Tibial nerve (tissue), 4 donors: Measurements from ENCODE around the gene FAM53C. TPM values are rescaled to one million over a fixed set of nuclear protein-coding genes. Genes with fewer than 3 reads are reported as not detected.

Experiments used
- DNase-seq, 2 donors: peaks; one replicate each; pipeline ENCODE4 v3.0.0-alpha.2; 2019; ENCODE audit warnings: low spot score in 2 of 2
- H3K27ac ChIP-seq, 4 donors: fragments of 200-600 bp; sonication (generic) in 3 of 4; one replicate each; pipeline ENCODE4 v1.5.1; 2017 to 2019; ENCODE audit warnings: mild to moderate bottlenecking in 1 of 4
- H3K27me3 ChIP-seq, 2 donors: fragments of 200-600 bp; sonication (generic) in 1 of 2; one replicate each; pipeline versions ENCODE4 v1.5.1 to v1.6.0; 2017 to 2019
- H3K36me3 ChIP-seq, 3 donors: fragments of 200-600 bp; sonication (generic); one replicate each; pipeline ENCODE4 v1.5.1; 2018 to 2019
- H3K4me1 ChIP-seq, 4 donors: fragments of 200-600 bp; sonication (generic) in 3 of 4; one replicate each; pipeline ENCODE4 v1.5.1; 2017 to 2019
- H3K4me3 ChIP-seq, 4 donors: fragments of 200-600 bp; sonication (generic) in 3 of 4; one replicate each; pipeline ENCODE4 v1.5.1; 2017 to 2019; ENCODE audit warnings: mild to moderate bottlenecking in 1 of 4, moderate library complexity in 1 of 4
- H3K9me3 ChIP-seq, 4 donors: fragments of 200-600 bp; sonication (generic) in 3 of 4; one replicate each; pipeline ENCODE4 v1.5.1; 2017 to 2019
- EP300 ChIP-seq, 2 donors: sonication (generic); formaldehyde crosslinking; IDR thresholded peaks; one replicate each; pipeline ENCODE4 v1.6.1; 2017; ENCODE audit warnings: antibody characterized with exemption in 2 of 2, mild to moderate bottlenecking in 1 of 2
- POLR2A ChIP-seq, 2 donors: fragments of 450-650 bp; IDR thresholded peaks; one replicate each; pipeline ENCODE4 v1.6.1; 2017; ENCODE audit warnings: antibody characterized with exemption in 2 of 2, mild to moderate bottlenecking in 2 of 2, moderate library complexity in 2 of 2
- WGBS, 2 donors: methylation state at CpG; one replicate each; pipeline ENCODE4 v1.1.5; 2018; 5-methylcytosine and 5-hydroxymethylcytosine counted together
- total RNA-seq, 4 donors: library from RNA; depleted of rRNA; stranded (reverse); fragments of >200 nt; gene quantifications; one replicate each; pipeline ENCODE4 v1.1.0, GENCODE V29; 2016
- TF ChIP-seq, protein P1 (sequence below), 5 experiments: fragments of 200-600 bp in 3 of 5; fragments of 450-650 bp in 2 of 5; sonication (generic) in 3 of 5; IDR thresholded peaks; one replicate each; pipeline ENCODE4 v1.5.1; 2016 to 2019; ENCODE audit warnings: antibody characterized with exemption in 5 of 5, mild to moderate bottlenecking in 3 of 5, moderate library complexity in 2 of 5

The FAM53C gene
- total RNA-seq, 4 donors from 2014 or later = 15.5 to 39.1 (median 21.6) TPM

DNA sequence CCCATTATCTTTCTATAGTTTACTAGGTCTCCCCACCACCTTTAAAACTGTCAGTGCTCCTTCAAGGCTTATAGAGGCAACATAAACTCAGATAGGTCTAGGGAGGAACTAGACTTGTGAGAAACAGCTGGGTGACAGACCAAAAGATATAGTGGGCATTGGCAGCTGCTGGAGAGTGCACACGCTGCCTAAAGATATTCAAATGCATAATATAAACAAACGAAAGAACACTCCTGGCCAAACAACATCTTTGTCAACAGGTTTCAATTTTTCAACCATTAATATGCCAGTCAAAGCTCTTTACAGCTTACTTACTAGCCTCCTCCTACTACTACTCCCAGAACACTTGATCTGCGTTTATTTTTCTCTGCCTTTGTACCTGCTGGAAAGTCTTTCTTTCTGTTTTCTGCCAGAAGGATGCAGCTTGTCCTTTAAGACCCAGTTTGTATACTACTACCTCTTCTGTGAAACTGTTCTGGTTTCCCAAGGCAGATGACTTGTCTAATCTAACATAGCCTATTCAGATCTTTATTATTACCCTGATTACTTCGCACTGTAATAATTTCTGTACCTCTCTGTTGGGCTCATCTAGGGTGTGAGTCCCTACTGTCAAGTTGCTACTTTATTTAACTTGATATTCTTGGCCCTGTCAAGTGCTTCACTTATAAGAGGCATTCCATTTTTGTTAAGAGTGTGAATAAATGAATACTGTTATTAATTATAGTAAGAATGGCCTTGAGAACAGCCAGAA, 28.7 kb downstream of the FAM53C start:
- H3K4me3 ChIP-seq = no peak overlapping the region
- WGBS, 2 donors = 69 to 70% methylated on average over 4 of the region's 4 CpGs
- H3K27ac ChIP-seq = no peak overlapping the region
- no peaks in the 10 kb centered on the region for H3K27me3 ChIP-seq
- no peaks in the 10 kb centered on the region for H3K9me3 ChIP-seq
- no peaks in the 10 kb centered on the region for H3K36me3 ChIP-seq
- DNase-seq = no peak
- no peak for TF ChIP-seq POLR2A (IDR thresholded peaks at IDR 0.05)
- TF ChIP-seq, protein P1, sequence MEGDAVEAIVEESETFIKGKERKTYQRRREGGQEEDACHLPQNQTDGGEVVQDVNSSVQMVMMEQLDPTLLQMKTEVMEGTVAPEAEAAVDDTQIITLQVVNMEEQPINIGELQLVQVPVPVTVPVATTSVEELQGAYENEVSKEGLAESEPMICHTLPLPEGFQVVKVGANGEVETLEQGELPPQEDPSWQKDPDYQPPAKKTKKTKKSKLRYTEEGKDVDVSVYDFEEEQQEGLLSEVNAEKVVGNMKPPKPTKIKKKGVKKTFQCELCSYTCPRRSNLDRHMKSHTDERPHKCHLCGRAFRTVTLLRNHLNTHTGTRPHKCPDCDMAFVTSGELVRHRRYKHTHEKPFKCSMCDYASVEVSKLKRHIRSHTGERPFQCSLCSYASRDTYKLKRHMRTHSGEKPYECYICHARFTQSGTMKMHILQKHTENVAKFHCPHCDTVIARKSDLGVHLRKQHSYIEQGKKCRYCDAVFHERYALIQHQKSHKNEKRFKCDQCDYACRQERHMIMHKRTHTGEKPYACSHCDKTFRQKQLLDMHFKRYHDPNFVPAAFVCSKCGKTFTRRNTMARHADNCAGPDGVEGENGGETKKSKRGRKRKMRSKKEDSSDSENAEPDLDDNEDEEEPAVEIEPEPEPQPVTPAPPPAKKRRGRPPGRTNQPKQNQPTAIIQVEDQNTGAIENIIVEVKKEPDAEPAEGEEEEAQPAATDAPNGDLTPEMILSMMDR (IDR thresholded peaks at IDR 0.05) = no peak
- TF ChIP-seq EP300 (IDR thresholded peaks at IDR 0.05) = no peak
- peaks cover 0 to 72% (median 16%) of the 10 kb centered on the region in 4 donors for H3K4me1 ChIP-seq

DNA sequence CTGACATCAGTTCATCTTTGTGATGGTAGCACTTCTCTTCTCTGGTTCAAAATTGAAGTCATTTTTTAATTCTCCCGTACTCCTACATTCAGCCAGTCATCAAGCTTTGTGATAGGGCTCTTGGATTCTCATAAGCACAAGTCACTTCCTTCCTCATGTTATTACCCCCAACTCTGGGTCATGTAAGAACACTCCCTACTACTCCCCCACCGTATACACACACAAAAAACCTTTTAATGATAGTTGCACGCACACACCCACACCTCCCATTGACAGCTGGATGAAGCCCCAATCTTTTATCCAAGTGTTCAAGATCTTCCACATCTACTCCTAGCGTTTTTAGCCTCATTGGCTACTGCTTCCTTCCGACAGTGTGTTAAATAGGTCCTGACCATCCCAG, 31.2 kb downstream of the FAM53C start:
- Histone ChIP-seq H3K4me3 (no peak overlapping the region), H3K27ac (peak overlapping the region in 2 of 4 donors; percentile 44 to 52), H3K27me3 (no peaks in the 10 kb centered on the region), H3K9me3 (no peaks in the 10 kb centered on the region), H3K4me1 (peaks cover 0 to 85% (median 16%) of the 10 kb centered on the region in 4 donors), H3K36me3 (peaks cover 0 to 20% (median under 1%) of the 10 kb centered on the region in 3 donors)
- TF ChIP-seq POLR2A (IDR thresholded peaks at IDR 0.05) (no peak), EP300 (IDR thresholded peaks at IDR 0.05) (no peak)
- TF ChIP-seq, protein P1 (IDR thresholded peaks at IDR 0.05) = no peak
- DNase-seq = no peak
- WGBS, 2 donors = 67 to 69% methylated on average over 5 of the region's 5 CpGs

DNA sequence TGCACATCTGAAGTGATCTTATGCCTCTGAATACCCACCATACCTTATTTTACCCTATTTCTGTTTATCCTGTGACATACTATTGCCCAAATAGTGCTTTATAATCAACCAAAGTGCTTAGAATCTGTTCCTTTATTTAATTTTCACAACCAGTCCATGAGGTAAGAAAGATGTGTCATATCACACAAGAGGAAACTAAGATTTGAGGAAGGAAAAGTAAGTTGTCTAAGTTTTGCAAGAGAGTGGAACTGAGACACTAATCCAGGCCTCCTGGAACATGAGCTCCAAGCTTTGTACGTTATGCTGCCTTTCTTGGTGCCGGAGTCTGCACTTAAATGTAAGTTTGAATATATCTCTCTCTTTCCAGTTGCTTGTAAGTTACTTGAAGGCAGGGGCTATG, 31.6 kb downstream of the FAM53C start:
- TF ChIP-seq, protein P1 (IDR thresholded peaks at IDR 0.05) = no peak
- TF ChIP-seq EP300 (IDR thresholded peaks at IDR 0.05) (no peak), POLR2A (IDR thresholded peaks at IDR 0.05) (no peak)
- 73 to 79% methylated on average over 2 of the region's 2 CpGs for WGBS, 2 donors
- H3K4me3 ChIP-seq = no peak overlapping the region
- peaks cover 0 to 85% (median 14%) of the 10 kb centered on the region in 4 donors for H3K4me1 ChIP-seq
- H3K36me3 ChIP-seq = peaks cover 0 to 24% (median 3%) of the 10 kb centered on the region in 3 donors
- H3K27ac ChIP-seq = peak overlapping the region in 2 of 4 donors; percentile 44 to 52
- H3K27me3 ChIP-seq = no peaks in the 10 kb centered on the region
- no peak for DNase-seq
- no peaks in the 10 kb centered on the region for H3K9me3 ChIP-seq

DNA sequence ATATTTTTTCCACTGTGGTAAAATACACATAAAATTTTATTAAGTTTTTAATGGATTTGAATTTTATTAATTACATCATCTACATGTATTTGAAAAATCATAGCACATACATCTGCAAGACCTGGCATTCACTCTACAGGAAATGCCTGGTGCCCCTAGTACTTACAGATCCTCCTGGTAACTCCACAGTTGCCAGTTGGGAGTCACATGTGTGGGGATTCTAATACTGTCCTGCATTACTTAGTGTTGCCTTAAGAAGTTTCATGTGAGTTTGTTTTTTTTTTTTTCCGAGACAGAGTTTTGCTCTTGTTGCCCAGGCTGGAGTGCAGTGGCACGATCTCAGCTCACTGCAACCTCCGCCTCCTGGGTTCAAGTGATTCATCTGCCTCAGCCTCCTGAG, 32.5 kb downstream of the FAM53C start:
- no peak for DNase-seq
- Histone ChIP-seq H3K4me3 (no peak overlapping the region), H3K4me1 (peaks cover 0 to 79% (median 14%) of the 10 kb centered on the region in 4 donors), H3K27ac (peak overlapping the region in 1 of 4 donors; percentile 3), H3K36me3 (peaks cover 0 to 32% (median 3%) of the 10 kb centered on the region in 3 donors), H3K27me3 (no peaks in the 10 kb centered on the region), H3K9me3 (no peaks in the 10 kb centered on the region)
- 62 to 63% methylated on average over 3 of the region's 3 CpGs for WGBS, 2 donors
- TF ChIP-seq EP300 (IDR thresholded peaks at IDR 0.05) (no peak), POLR2A (IDR thresholded peaks at IDR 0.05) (no peak)
- TF ChIP-seq, protein P1 (IDR thresholded peaks at IDR 0.05) = no peak

DNA sequence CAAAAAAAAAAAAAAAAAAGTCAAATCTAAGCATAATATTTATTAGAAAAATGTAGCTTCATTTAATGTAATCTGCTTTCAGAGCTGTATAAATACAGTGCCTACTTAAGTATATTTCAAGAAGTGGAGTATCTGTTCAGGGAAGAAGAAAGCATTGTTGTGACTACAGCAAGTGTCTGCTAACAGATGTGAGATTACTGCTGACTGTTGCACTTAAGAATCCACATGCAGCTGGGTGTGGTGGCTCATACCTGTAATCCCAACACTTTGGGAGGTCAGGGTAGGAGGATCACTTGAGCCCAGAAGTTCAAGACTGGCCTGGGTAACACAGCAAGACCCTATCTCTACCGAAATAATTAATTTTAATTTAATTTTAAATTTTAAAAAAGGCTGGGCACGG, 33.4 kb downstream of the FAM53C start:
- Histone ChIP-seq H3K9me3 (no peaks in the 10 kb centered on the region), H3K27ac (no peak overlapping the region), H3K27me3 (no peaks in the 10 kb centered on the region), H3K36me3 (peaks cover 0 to 41% (median 3%) of the 10 kb centered on the region in 3 donors), H3K4me3 (no peak overlapping the region), H3K4me1 (peaks cover 0 to 70% (median 11%) of the 10 kb centered on the region in 4 donors)
- TF ChIP-seq, protein P1 (IDR thresholded peaks at IDR 0.05) = no peak
- TF ChIP-seq POLR2A (IDR thresholded peaks at IDR 0.05) (no peak), EP300 (IDR thresholded peaks at IDR 0.05) (no peak)
- 94 to 98% methylated on average over 2 of the region's 2 CpGs for WGBS, 2 donors
- DNase-seq = no peak
